Mucosa of gallbladder (tissue), 1 donor: Measurements from ENCODE around the gene GAS6. TPM values are rescaled to one million over a fixed set of nuclear protein-coding genes. Genes with fewer than 3 reads are reported as not detected.

Source experiments
- DNase-seq: peaks from one replicate; pipeline ENCODE4 v3.0.0-alpha.2; 2020; ENCODE audit warnings: low spot score
- total RNA-seq: library from RNA; stranded (reverse); gene quantifications from one replicate; pipeline ENCODE4 v1.2.1, GENCODE V29; 2021
- donor health status: DM: no; HTN: no; CAD: no.

Gene GAS6
- total RNA-seq, 1 donor from 2014 or later: 118 TPM

- DNase-seq: no peak
These were observed 89.4 kb downstream of the GAS6 start for GRCh38 chr13:113774177-113775107.

GRCh38 chr13:113771709-113772331 is 92.1 kb downstream of the GAS6 start:
- DNase-seq: no peak

GRCh38 chr13:113770937-113771336 is 92.9 kb downstream of the GAS6 start:
- DNase-seq: no peak

Other genes starting within 250 kb of the GAS6 start
- not detected for gene ATP4B, start 205.9 kb downstream of the GAS6 start, total RNA-seq
- not detected for gene GRK1, start 196.9 kb downstream of the GAS6 start, total RNA-seq
- gene TMEM255B, start 104.8 kb downstream of the GAS6 start, total RNA-seq: 17.0 TPM
- 11.8 TPM for gene C13orf46, start 110.0 kb upstream of the GAS6 start, total RNA-seq